Measurements from ENCODE around the gene CABP4.

The CABP4 gene

DNA sequence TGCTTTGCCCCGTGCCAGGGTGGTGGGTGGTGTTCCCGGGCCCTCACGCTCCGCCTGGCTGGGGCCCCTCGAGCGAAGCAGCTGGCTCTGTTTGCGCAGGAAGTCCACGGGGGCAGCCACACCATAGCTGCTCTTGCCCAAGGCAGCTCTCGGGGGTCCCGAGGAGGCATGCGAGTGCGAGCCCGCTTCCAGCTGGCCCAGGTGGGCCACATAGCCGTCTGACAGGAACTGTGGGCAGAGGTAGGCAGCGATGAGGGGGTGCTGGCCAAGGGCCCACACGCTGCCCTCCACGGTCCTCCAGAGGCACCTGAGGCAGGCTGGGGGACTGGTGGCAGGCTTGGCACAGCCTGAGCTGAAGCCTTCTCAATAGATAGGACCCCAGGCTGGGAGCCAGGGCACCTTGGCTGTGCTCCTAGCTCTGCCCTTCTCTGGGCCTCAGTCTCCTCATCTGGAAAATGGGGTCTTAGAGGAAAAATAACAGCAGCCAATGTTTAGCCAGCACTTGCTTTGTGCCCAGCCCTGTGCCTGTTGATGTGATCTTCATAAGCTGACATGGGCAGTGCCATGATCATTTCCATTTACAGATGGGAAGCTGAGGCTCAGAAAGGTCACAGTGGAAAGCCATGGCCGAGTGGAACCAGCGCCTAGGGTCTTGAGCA, 37.0 kb downstream of the CABP4 start:
- H3K4me1 ChIP-seq (ENCODE audit: control insufficient read depth, low read depth, low read length), result no peaks in the 10 kb centered on the region
- H3K27me3 ChIP-seq (ENCODE audit: control insufficient read depth, insufficient read depth, low read length), result no peaks in the 10 kb centered on the region
- H3K36me3 ChIP-seq (ENCODE audit: control insufficient read depth, low read depth, low read length), result peaks cover 13% of the 10 kb centered on the region
- no peak overlapping the region for H3K4me3 ChIP-seq (ENCODE audit: low read length)
- no peak overlapping the region for H3K27ac ChIP-seq (ENCODE audit: low read length)
- H3K9ac ChIP-seq (ENCODE audit: low read length), result no peak overlapping the region
- H3K9me3 ChIP-seq (ENCODE audit: control insufficient read depth, low read depth, low read length), result no peaks in the 10 kb centered on the region

- Histone ChIP-seq H3K27me3 (ENCODE audit: control insufficient read depth, insufficient read depth, low read length) (no peaks in the 10 kb centered on the region), H3K9ac (ENCODE audit: low read length) (no peak overlapping the region), H3K27ac (ENCODE audit: low read length) (no peak overlapping the region), H3K4me1 (ENCODE audit: control insufficient read depth, low read depth, low read length) (no peaks in the 10 kb centered on the region), H3K36me3 (ENCODE audit: control insufficient read depth, low read depth, low read length) (peaks cover 13% of the 10 kb centered on the region), H3K9me3 (ENCODE audit: control insufficient read depth, low read depth, low read length) (no peaks in the 10 kb centered on the region), H3K4me3 (ENCODE audit: low read length) (no peak overlapping the region)
Measured at GRCh38 chr11:67492801-67493547, 37.8 kb downstream of the CABP4 start.

GRCh38 chr11:67493548-67494370, 38.6 kb downstream of the CABP4 start:
- Histone ChIP-seq H3K9me3 (ENCODE audit: control insufficient read depth, low read depth, low read length) (no peaks in the 10 kb centered on the region), H3K27ac (ENCODE audit: low read length) (no peak overlapping the region), H3K4me1 (ENCODE audit: control insufficient read depth, low read depth, low read length) (no peaks in the 10 kb centered on the region), H3K27me3 (ENCODE audit: control insufficient read depth, insufficient read depth, low read length) (no peaks in the 10 kb centered on the region), H3K4me3 (ENCODE audit: low read length) (no peak overlapping the region), H3K9ac (ENCODE audit: low read length) (no peak overlapping the region), H3K36me3 (ENCODE audit: control insufficient read depth, low read depth, low read length) (peaks cover 13% of the 10 kb centered on the region)

DNA sequence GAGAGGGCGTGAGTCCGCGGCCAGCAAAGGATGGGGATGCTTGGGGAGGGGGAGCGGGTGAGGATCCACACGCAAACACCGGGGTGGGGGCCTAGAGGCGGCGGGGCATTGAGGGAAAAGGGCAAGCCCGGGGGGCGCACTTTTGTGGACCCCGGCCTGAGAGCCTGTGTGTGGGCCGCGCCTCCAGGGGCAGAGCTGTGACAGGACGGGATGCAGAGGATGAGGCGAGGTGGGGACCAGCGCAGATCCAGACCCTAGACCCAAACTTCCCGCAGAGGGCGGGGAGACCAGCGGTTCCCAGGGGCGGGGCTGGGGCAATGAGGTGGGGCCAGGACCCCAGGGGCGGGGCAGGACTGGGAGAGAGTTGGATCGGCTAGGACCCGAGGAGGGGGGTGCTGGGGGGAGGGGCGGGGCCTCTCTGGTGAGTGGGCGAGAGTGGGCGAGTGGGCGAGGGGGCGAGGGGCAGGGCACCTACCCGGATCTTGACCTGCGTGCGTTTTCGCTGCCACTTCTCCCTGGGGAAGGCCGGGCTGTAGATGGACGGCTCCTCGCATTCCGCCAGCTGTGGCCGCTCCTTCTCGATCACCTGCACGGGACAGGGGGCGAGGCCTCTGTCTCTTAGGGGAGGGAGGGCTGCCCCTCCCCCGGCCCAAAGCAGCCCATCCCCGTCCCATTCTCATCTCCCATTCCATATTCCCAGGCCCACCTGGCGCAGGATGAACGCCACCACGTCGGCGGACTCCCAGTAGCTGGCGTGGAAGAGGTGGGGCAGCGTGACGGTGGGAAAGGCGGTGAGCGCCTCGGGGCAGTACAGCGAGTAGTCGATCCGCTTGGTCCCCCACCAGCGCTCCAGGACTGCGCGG, 39.4 kb downstream of the CABP4 start:
- H3K9ac ChIP-seq (ENCODE audit: low read length), result no peak overlapping the region
- H3K36me3 ChIP-seq (ENCODE audit: control insufficient read depth, low read depth, low read length), result peaks cover 13% of the 10 kb centered on the region
- H3K27ac ChIP-seq (ENCODE audit: low read length), result no peak overlapping the region
- no peak overlapping the region for H3K4me3 ChIP-seq (ENCODE audit: low read length)
- H3K9me3 ChIP-seq (ENCODE audit: control insufficient read depth, low read depth, low read length), result no peaks in the 10 kb centered on the region
- H3K27me3 ChIP-seq (ENCODE audit: control insufficient read depth, insufficient read depth, low read length), result no peaks in the 10 kb centered on the region
- no peaks in the 10 kb centered on the region for H3K4me1 ChIP-seq (ENCODE audit: control insufficient read depth, low read depth, low read length)

DNA sequence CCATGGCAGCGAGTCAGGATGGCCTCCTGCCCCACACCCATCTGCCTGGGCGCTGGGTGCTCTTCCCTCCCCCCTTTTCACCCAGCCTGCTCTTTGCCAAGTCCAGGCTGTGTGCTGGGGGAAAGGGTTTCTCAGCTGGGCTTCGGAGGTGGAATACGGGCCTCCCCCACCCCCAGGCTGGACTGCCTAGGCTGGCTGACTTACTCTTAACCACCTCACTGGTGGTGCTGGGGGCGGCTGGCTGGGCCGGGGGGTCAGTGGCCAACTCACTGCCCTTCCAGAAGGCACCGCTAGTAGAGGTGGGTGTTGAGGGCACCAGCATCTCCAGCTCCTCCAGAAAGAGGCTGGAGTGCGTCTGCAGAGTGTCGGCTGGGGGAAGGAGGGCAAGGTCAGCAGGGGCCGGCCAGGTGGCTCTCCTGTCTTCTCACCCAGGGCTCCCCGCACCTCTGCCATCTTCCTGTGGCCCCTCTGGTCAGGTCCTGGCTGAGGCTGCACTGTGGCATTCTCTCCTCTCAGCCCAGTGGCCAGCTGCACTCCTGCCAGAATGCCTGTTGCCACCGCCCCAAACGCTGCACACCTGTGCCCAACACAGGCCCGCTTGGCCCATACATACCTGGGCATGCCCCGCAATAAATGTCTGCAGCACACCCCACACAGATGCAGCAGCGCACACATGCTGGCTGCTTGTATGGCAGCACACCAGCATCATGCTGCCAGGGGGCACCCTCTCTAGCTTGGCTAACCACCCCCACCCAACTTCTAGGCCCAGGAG, 40.3 kb downstream of the CABP4 start:
- H3K4me3 ChIP-seq (ENCODE audit: low read length), result no peak overlapping the region
- H3K27me3 ChIP-seq (ENCODE audit: control insufficient read depth, insufficient read depth, low read length), result no peaks in the 10 kb centered on the region
- H3K9me3 ChIP-seq (ENCODE audit: control insufficient read depth, low read depth, low read length), result no peaks in the 10 kb centered on the region
- H3K9ac ChIP-seq (ENCODE audit: low read length), result no peak overlapping the region
- H3K36me3 ChIP-seq (ENCODE audit: control insufficient read depth, low read depth, low read length), result peaks cover 13% of the 10 kb centered on the region
- H3K4me1 ChIP-seq (ENCODE audit: control insufficient read depth, low read depth, low read length), result no peaks in the 10 kb centered on the region
- H3K27ac ChIP-seq (ENCODE audit: low read length), result no peak overlapping the region

- Histone ChIP-seq H3K27ac (ENCODE audit: low read length) (no peak overlapping the region), H3K9me3 (ENCODE audit: control insufficient read depth, low read depth, low read length) (no peaks in the 10 kb centered on the region), H3K4me1 (ENCODE audit: control insufficient read depth, low read depth, low read length) (no peaks in the 10 kb centered on the region), H3K4me3 (ENCODE audit: low read length) (no peak overlapping the region), H3K36me3 (ENCODE audit: control insufficient read depth, low read depth, low read length) (peaks cover 11% of the 10 kb centered on the region), H3K27me3 (ENCODE audit: control insufficient read depth, insufficient read depth, low read length) (no peaks in the 10 kb centered on the region), H3K9ac (ENCODE audit: low read length) (no peak overlapping the region)
Measured at GRCh38 chr11:67496113-67496512, 41.0 kb downstream of the CABP4 start.

- no peak overlapping the region for H3K4me3 ChIP-seq (ENCODE audit: low read length)
- no peak overlapping the region for H3K9ac ChIP-seq (ENCODE audit: low read length)
- peaks cover under 1% of the 10 kb centered on the region for H3K27me3 ChIP-seq (ENCODE audit: control insufficient read depth, insufficient read depth, low read length)
- H3K36me3 ChIP-seq (ENCODE audit: control insufficient read depth, low read depth, low read length), result no peaks in the 10 kb centered on the region
- no peaks in the 10 kb centered on the region for H3K4me1 ChIP-seq (ENCODE audit: control insufficient read depth, low read depth, low read length)
- H3K27ac ChIP-seq (ENCODE audit: low read length), result no peak overlapping the region
- no peaks in the 10 kb centered on the region for H3K9me3 ChIP-seq (ENCODE audit: control insufficient read depth, low read depth, low read length)
Measured at GRCh38 chr11:67497656-67498291, 42.6 kb downstream of the CABP4 start.

DNA sequence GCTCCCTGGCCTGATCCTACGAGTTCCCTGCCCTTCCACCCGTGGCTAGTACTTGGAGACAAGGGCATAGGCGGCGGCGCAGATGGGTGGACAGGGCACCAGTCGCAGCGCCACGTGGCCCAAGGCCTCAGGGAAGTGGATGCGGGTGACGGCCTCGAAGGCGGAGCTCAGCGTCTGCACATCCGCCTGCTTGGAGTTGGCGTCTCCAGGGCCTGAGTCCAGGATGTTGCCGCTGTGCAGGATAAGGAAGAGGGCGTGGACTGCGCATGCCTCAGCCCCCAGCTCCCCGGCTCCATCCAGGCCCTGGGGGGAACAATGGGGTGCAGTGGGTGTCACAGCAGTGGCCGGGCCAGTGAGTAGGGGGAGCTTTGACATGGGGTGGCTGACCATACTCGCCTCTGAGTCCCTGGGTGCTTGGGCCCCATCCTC, 43.4 kb downstream of the CABP4 start:
- no peaks in the 10 kb centered on the region for H3K9me3 ChIP-seq (ENCODE audit: control insufficient read depth, low read depth, low read length)
- no peak overlapping the region for H3K27ac ChIP-seq (ENCODE audit: low read length)
- H3K4me1 ChIP-seq (ENCODE audit: control insufficient read depth, low read depth, low read length), result peaks cover under 1% of the 10 kb centered on the region
- H3K4me3 ChIP-seq (ENCODE audit: low read length), result no peak overlapping the region
- H3K36me3 ChIP-seq (ENCODE audit: control insufficient read depth, low read depth, low read length), result no peaks in the 10 kb centered on the region
- H3K9ac ChIP-seq (ENCODE audit: low read length), result no peak overlapping the region
- peaks cover 8% of the 10 kb centered on the region for H3K27me3 ChIP-seq (ENCODE audit: control insufficient read depth, insufficient read depth, low read length)

DNA sequence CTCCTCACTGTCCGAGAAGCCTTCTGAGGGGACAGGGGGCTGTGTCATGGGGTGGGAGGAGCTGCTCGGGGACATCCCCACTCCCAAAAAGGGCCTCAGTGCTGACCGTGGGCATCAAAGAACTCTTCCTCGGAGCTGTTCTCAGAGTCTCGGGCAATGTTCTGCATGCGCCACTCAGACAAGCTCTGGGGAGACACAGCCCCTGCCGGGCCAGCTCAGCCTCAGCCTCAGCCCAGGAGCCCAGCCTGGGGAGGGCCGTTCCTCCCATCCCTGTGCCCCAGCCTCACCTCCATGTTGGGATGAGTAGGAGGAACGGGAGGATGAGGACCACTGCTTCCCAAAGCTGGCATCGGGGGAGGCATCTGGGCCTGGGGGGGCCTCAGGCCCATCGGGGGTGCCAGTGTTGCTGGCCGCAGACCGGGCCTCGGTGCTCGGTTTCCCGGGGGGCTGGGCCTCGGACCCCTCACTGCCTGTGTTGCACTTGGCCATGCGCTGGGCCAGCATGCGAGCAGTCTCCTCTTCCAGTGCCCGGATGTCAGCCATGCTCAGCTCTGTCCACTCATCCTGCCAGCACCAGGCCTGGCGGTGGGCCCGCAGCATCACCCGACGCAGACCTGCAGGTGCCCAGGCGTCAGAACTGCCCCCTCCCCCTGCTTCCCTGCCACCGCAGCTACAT, 44.8 kb downstream of the CABP4 start:
- Histone ChIP-seq H3K9me3 (ENCODE audit: control insufficient read depth, low read depth, low read length) (no peaks in the 10 kb centered on the region), H3K27me3 (ENCODE audit: control insufficient read depth, insufficient read depth, low read length) (peaks cover 13% of the 10 kb centered on the region), H3K9ac (ENCODE audit: low read length) (no peak overlapping the region), H3K27ac (ENCODE audit: low read length) (no peak overlapping the region), H3K4me1 (ENCODE audit: control insufficient read depth, low read depth, low read length) (peaks cover 4% of the 10 kb centered on the region), H3K36me3 (ENCODE audit: control insufficient read depth, low read depth, low read length) (no peaks in the 10 kb centered on the region), H3K4me3 (ENCODE audit: low read length) (no peak overlapping the region)

DNA sequence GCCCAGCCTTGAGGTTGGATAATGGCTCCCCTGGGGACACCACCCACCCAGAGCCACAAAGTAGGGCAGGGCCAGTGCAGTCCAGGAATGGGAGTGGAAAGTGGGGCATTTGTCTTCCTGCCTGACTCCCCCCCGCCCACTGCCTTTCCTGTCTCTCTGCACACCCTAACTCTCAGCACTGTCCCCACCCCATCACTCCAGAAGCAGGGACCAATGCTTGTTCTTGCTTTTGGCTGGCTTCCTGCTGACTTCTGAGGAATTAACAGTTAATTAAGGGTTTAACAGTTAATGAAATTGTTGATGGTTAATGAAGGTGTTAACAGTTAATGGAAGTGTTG, 45.3 kb downstream of the CABP4 start:
- no peaks in the 10 kb centered on the region for H3K9me3 ChIP-seq (ENCODE audit: control insufficient read depth, low read depth, low read length)
- H3K36me3 ChIP-seq (ENCODE audit: control insufficient read depth, low read depth, low read length), result no peaks in the 10 kb centered on the region
- H3K27me3 ChIP-seq (ENCODE audit: control insufficient read depth, insufficient read depth, low read length), result peaks cover 13% of the 10 kb centered on the region
- no peak overlapping the region for H3K27ac ChIP-seq (ENCODE audit: low read length)
- no peak overlapping the region for H3K9ac ChIP-seq (ENCODE audit: low read length)
- no peak overlapping the region for H3K4me3 ChIP-seq (ENCODE audit: low read length)
- peaks cover 6% of the 10 kb centered on the region for H3K4me1 ChIP-seq (ENCODE audit: control insufficient read depth, low read depth, low read length)
